Measurements from ENCODE around the gene PPFIA4.

DNA sequence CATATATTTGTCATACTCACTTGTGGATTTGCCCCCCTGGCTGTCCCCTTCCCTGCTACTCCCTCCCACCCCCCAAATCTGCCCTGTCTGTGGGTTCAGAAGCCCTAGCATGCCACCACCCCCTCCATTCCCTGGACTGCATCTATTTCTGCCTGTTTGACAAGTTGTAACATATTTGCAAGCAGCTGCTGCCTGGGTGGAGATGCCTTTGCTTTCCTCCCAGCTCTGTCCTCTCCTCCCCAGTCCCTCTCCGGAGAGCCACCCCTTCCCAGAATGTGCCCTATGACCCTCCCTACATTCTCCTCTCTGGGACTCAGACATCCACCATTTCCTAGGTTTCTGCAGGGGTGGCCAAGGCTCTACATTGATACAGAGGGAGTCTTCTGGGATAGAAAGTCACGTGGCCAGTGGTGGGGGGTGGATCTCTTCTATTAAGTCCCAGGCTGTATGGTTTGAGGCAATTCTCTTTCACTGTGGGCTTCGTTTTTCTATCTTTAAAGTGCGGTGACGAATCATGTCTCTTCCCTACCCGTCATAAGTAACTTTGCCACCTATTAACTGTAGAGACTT lies 65.6 kb downstream of the PPFIA4 start:
- TF ChIP-seq, protein P1, sequence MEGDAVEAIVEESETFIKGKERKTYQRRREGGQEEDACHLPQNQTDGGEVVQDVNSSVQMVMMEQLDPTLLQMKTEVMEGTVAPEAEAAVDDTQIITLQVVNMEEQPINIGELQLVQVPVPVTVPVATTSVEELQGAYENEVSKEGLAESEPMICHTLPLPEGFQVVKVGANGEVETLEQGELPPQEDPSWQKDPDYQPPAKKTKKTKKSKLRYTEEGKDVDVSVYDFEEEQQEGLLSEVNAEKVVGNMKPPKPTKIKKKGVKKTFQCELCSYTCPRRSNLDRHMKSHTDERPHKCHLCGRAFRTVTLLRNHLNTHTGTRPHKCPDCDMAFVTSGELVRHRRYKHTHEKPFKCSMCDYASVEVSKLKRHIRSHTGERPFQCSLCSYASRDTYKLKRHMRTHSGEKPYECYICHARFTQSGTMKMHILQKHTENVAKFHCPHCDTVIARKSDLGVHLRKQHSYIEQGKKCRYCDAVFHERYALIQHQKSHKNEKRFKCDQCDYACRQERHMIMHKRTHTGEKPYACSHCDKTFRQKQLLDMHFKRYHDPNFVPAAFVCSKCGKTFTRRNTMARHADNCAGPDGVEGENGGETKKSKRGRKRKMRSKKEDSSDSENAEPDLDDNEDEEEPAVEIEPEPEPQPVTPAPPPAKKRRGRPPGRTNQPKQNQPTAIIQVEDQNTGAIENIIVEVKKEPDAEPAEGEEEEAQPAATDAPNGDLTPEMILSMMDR (IDR thresholded peaks at IDR 0.05 in 2 of 3, conservative IDR thresholded peaks at IDR 0.05 in 1 of 3; ENCODE audit: borderline replicate concordance in 1 of 3, insufficient read depth in 1 of 3, low read depth in 2 of 3, low read length in 2 of 3): no peak
- TF ChIP-seq POLR2A (IDR thresholded peaks at IDR 0.05; ENCODE audit: borderline replicate concordance, extremely low read depth, insufficient read depth, insufficient read length) (no peak), POLR2AphosphoS5 (IDR thresholded peaks at IDR 0.05; ENCODE audit: low read depth, low read length) (no peak), EZH2 (IDR thresholded peaks at IDR 0.05) (no peak), CEBPB (IDR thresholded peaks at IDR 0.05; ENCODE audit: low read depth) (no peak), CBX3 (IDR thresholded peaks at IDR 0.05; ENCODE audit: low read depth) (no peak), ZFX (IDR thresholded peaks at IDR 0.05) (no peak)
- TF ChIP-seq, protein P2, sequence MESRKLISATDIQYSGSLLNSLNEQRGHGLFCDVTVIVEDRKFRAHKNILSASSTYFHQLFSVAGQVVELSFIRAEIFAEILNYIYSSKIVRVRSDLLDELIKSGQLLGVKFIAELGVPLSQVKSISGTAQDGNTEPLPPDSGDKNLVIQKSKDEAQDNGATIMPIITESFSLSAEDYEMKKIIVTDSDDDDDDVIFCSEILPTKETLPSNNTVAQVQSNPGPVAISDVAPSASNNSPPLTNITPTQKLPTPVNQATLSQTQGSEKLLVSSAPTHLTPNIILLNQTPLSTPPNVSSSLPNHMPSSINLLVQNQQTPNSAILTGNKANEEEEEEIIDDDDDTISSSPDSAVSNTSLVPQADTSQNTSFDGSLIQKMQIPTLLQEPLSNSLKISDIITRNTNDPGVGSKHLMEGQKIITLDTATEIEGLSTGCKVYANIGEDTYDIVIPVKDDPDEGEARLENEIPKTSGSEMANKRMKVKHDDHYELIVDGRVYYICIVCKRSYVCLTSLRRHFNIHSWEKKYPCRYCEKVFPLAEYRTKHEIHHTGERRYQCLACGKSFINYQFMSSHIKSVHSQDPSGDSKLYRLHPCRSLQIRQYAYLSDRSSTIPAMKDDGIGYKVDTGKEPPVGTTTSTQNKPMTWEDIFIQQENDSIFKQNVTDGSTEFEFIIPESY (IDR thresholded peaks at IDR 0.05; ENCODE audit: extremely low read depth, insufficient replicate concordance, low read length): no peak
- TF ChIP-seq, protein P3, sequence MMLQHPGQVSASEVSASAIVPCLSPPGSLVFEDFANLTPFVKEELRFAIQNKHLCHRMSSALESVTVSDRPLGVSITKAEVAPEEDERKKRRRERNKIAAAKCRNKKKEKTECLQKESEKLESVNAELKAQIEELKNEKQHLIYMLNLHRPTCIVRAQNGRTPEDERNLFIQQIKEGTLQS (IDR thresholded peaks at IDR 0.05): no peak
- TF ChIP-seq, protein P4, sequence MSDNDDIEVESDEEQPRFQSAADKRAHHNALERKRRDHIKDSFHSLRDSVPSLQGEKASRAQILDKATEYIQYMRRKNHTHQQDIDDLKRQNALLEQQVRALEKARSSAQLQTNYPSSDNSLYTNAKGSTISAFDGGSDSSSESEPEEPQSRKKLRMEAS (IDR thresholded peaks at IDR 0.05): no peak
- TF ChIP-seq, protein P5, sequence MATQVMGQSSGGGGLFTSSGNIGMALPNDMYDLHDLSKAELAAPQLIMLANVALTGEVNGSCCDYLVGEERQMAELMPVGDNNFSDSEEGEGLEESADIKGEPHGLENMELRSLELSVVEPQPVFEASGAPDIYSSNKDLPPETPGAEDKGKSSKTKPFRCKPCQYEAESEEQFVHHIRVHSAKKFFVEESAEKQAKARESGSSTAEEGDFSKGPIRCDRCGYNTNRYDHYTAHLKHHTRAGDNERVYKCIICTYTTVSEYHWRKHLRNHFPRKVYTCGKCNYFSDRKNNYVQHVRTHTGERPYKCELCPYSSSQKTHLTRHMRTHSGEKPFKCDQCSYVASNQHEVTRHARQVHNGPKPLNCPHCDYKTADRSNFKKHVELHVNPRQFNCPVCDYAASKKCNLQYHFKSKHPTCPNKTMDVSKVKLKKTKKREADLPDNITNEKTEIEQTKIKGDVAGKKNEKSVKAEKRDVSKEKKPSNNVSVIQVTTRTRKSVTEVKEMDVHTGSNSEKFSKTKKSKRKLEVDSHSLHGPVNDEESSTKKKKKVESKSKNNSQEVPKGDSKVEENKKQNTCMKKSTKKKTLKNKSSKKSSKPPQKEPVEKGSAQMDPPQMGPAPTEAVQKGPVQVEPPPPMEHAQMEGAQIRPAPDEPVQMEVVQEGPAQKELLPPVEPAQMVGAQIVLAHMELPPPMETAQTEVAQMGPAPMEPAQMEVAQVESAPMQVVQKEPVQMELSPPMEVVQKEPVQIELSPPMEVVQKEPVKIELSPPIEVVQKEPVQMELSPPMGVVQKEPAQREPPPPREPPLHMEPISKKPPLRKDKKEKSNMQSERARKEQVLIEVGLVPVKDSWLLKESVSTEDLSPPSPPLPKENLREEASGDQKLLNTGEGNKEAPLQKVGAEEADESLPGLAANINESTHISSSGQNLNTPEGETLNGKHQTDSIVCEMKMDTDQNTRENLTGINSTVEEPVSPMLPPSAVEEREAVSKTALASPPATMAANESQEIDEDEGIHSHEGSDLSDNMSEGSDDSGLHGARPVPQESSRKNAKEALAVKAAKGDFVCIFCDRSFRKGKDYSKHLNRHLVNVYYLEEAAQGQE (IDR thresholded peaks at IDR 0.05; ENCODE audit: low read depth): no peak

Measured in HCT116 (cell line).